Hematopoietic multipotent progenitor cell treated with erythropoietin and hydrocortisone succinate and interleukin-3 and kit ligand, for 17 days (in vitro differentiated cells): ENCODE measurements around the gene ARL4D.
"Not testable (repeated sequence)": the region's sequence is repeated elsewhere in the genome, so short reads cannot be mapped to it uniquely, and the experiment has no call there.

Experiments
- DNase-seq: peaks from one replicate; pipeline ENCODE4 v3.0.0-alpha.2; 2015; ENCODE audit warnings: low spot score

The ARL4D gene

GRCh38 chr17:43395165-43395564, 3.6 kb upstream of the ARL4D start:
- DNase-seq, result no peak

GRCh38 chr17:43396491-43397060, 2.2 kb upstream of the ARL4D start:
- DNase-seq, result no peak

GRCh38 chr17:43399839-43400328, 1.1 kb downstream of the ARL4D start:
- DNase-seq, result no peak

- DNase-seq, result no peak
Observed at GRCh38 chr17:43400943-43401717, 2.3 kb downstream of the ARL4D start.

GRCh38 chr17:43402078-43402477, 3.3 kb downstream of the ARL4D start:
- DNase-seq, result no peak

GRCh38 chr17:43402567-43402966, 3.8 kb downstream of the ARL4D start:
- DNase-seq, result no peak

GRCh38 chr17:43403846-43404245, 5.1 kb downstream of the ARL4D start:
- DNase-seq, result no peak

GRCh38 chr17:43405861-43406260, 7.1 kb downstream of the ARL4D start:
- DNase-seq, result no peak

GRCh38 chr17:43406676-43407645, 8.2 kb downstream of the ARL4D start:
- no peak for DNase-seq

GRCh38 chr17:43409131-43409530, 10.3 kb downstream of the ARL4D start:
- DNase-seq, result no peak

- DNase-seq, result no peak
Observed at GRCh38 chr17:43410557-43411368, 12.0 kb downstream of the ARL4D start.

GRCh38 chr17:43411369-43411677, 12.5 kb downstream of the ARL4D start:
- no peak for DNase-seq

GRCh38 chr17:43411749-43412148, 13.0 kb downstream of the ARL4D start:
- DNase-seq, result no peak

- no peak for DNase-seq
Observed at GRCh38 chr17:43412166-43412565, 13.4 kb downstream of the ARL4D start.

- no peak for DNase-seq
Observed at GRCh38 chr17:43416998-43417890, 18.5 kb downstream of the ARL4D start.

GRCh38 chr17:43418441-43419374, 19.9 kb downstream of the ARL4D start:
- DNase-seq, result no peak

GRCh38 chr17:43419375-43419882, 20.6 kb downstream of the ARL4D start:
- not testable (repeated sequence) for DNase-seq

GRCh38 chr17:43423777-43424455, 25.1 kb downstream of the ARL4D start:
- DNase-seq, result no peak
